Erythroblast (primary cell): ENCODE measurements around the gene MTPN.

ENCODE experiments used
- DNase-seq, 2 experiments: peaks; one replicate each; lab custom pipeline; 2025; lab: John Stamatoyannopoulos, UW
- GATA1 ChIP-seq: IDR thresholded peaks from 2 replicates; pipeline ENCODE4 v1.6.1; 2011; ENCODE audit warnings: low read depth, mild to moderate bottlenecking, control low read depth, low read length, moderate library complexity
- POLR2A ChIP-seq: IDR thresholded peaks from 2 replicates; pipeline ENCODE4 v1.6.1; 2011; ENCODE audit warnings: mild to moderate bottlenecking, low read length

The MTPN gene

DNA sequence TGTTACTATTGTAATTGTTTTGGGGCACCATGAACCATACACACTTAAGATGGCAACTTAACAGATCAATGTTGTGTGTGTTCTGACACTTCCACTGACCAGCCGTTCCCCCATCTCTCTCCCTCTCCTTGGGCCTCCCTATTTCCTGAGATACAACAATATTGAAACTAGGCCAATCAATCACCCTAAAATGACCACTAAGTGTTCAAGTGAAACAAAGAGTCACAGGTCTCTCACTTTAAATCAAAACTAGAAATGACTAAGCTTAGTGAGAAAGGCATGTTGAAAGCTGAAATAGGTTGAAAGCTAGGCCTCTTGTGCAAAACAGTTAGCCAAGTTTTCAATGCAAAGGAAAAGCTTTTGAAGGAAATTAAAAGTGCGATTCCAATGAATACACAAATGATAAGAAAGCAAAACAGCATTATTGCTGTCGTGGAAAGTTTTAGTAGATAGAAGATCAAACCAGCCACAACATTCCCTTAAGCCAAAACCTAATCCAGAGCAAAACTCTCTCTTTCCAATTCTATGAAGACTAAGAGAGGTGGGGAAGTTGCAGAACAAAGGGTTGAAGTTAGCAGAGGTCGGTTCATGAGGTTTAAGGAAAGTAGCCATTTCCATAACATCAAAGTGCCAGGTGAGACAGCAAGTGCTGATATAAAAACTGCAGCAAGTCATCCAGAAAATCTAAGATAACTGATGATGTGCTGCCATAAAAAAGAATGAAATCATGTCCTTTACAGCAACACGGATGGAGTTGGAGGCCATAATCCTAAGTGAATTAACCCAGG lies 90.6 kb downstream of the MTPN start:
- DNase-seq, result no peak
- TF ChIP-seq GATA1 (no peak), POLR2A (no peak)

DNA sequence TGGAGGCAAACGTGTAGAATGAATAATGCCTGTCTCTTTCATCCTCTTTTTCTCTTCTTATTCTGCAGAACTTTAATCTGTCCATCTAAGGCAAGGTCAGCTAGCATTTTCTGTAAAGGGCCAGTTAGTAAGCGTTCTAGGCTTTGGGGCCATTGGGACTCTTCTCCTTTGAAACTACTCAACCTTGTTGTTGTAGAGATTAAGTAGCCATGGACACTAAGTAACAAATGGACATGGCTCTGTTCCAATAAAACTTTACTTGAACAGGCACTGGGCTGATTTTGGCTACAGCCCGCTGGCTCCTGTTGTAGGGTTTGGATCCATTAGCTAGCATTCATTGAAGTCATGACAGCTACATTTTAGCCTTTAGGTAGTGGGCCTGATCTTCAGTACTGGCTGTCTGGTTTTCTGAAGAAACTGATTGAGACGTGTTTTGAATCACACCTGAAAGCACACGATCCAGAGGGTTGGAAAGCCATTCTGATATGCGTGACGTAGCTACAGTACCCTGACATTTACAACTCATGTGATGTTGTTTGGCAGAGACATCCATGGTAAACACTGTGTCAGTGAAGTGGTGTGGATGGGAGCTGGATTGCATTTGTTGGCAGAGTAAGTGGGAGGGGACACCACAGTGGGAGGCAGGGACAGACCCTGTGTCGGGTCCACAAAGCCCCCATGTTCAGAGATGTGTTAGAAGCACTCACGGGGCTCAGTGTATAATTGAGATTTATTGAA lies 92.5 kb downstream of the MTPN start:
- TF ChIP-seq POLR2A, result no peak
- TF ChIP-seq GATA1, result no peak
- DNase-seq, result no peak

DNA sequence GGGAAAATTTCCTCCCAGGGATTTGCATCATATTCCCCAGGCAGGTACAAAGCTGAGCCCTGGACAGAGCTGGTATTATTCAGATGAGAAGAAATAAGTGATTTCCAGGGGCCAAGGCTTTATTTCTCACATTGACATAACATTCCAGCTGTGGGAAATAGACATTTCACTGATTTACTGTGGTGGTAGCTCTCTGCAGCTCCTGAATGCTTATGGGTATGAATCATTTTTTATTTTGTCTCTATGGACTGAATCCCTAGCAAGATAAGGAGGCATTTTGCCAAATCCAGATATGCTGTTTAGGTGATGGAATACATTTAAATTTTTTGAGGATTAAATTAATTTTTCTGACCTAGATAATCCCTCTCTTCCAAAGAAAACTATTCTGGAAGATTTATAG lies 97.9 kb downstream of the MTPN start:
- no peak for DNase-seq
- TF ChIP-seq POLR2A, result no peak
- no peak for TF ChIP-seq GATA1

DNA sequence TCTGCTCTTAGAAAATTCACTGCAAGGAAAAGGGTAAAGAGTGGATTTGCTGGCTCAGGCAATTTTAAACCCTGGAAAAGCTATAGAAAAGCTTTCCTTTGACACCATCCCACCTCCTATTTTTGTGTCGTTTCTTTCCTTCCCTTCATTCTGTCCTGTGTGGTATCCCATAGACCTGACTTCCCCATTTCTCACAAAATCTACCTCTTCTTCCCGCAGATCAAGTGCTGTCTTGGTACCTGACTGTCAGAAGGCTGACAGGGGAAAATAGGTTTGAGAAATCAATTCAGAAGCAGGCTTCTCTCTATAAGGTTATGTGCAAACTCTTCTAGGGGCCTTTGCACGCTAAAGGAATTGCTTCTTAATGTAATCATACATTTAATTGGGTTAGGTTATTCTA lies 98.9 kb downstream of the MTPN start:
- DNase-seq, result no peak
- TF ChIP-seq POLR2A (no peak), GATA1 (no peak)

DNA sequence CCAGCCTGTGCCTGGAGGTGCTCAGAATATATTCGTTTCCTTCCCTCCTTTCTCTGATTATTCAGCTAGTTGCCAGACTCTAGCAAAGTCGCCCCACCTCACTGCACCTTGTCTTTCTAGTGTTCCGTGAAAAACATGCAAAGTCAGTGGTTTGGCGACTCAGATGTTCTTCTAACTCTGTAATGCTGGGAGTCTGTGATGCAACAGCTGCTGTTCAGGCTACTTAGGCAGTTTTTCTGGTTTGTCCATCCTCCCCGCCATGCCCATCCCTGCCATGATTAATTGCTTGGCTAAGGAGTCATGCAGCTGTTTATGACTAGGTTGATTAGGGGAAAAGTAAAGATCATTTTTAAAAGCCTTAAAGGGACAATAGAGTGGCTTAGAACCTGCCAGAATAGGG lies 99.4 kb downstream of the MTPN start:
- no peak for TF ChIP-seq POLR2A
- TF ChIP-seq GATA1, result no peak
- DNase-seq, result no peak
